HFFc6 (cell line): Measurements from ENCODE around the gene EPAS1. TPM values are rescaled to one million over a fixed set of nuclear protein-coding genes. Genes with fewer than 3 reads are reported as not detected.

Experiments
- DNase-seq: peaks from one replicate; pipeline ENCODE4 v3.0.0-alpha.2; 2018
- H3K27ac Mint-ChIP-seq: 2 replicates; pipeline ENCODE4 v1.8.0; 2020; ENCODE audit warnings: mild to moderate bottlenecking, mixed read lengths
- H3K27me3 Mint-ChIP-seq: 2 replicates; pipeline ENCODE4 v1.8.0; 2021; ENCODE audit warnings: mild to moderate bottlenecking, moderate library complexity, mixed read lengths; ENCODE audit not compliant: insufficient read depth
- H3K36me3 Mint-ChIP-seq: 2 replicates; pipeline ENCODE4 v1.8.0; 2021; ENCODE audit warnings: low read depth, mixed read lengths
- H3K4me1 Mint-ChIP-seq: 2 replicates; pipeline ENCODE4 v1.8.0; 2020; ENCODE audit warnings: low read depth, mixed read lengths
- H3K4me3 Mint-ChIP-seq: 2 replicates; pipeline ENCODE4 v1.8.0; 2020; ENCODE audit warnings: mild to moderate bottlenecking, moderate library complexity, mixed read lengths
- H3K9me3 Mint-ChIP-seq: 2 replicates; pipeline ENCODE4 v1.8.0; 2020; ENCODE audit warnings: mild to moderate bottlenecking, mixed read lengths
- CTCF ChIP-seq: fragments of 200-600 bp; sonication (generic); IDR thresholded peaks from 2 replicates; pipeline ENCODE4 v1.5.0; 2021; ENCODE audit warnings: antibody characterized with exemption, mild to moderate bottlenecking
- total RNA-seq, 6 experiments: library from RNA; stranded (reverse); fragmentation: NEBNext Ultra II Directional; extraction: Animal tissue kit (Norgen Biotek cat#: 25700); gene quantifications; 2 replicates in 1 of 6; 3 replicates in 5 of 6; pipeline ENCODE4 v1.2.3, GENCODE V29; 2021

EPAS1 gene
- total RNA-seq, 6 experiments from 2014 or later, result 93.5 to 115 (median 101) TPM

GRCh38 chr2:46284796-46285195, 12.4 kb upstream of the EPAS1 start:
- Mint-ChIP-seq H3K9me3 (no peaks in the 10 kb centered on the region), H3K27me3 (peaks cover 9% of the 10 kb centered on the region), H3K4me3 (no peak overlapping the region), H3K36me3 (no peaks in the 10 kb centered on the region), H3K4me1 (no peaks in the 10 kb centered on the region), H3K27ac (no peak overlapping the region)
- DNase-seq, result no peak
- no peak for TF ChIP-seq CTCF

- Mint-ChIP-seq H3K27ac (no peak overlapping the region), H3K4me1 (no peaks in the 10 kb centered on the region), H3K4me3 (no peak overlapping the region), H3K27me3 (peaks cover 9% of the 10 kb centered on the region), H3K36me3 (no peaks in the 10 kb centered on the region; the same call in 1 of the 2 replicates), H3K9me3 (no peaks in the 10 kb centered on the region)
- no peak for TF ChIP-seq CTCF
- DNase-seq, result no peak
Observed at GRCh38 chr2:46286715-46287114, 10.5 kb upstream of the EPAS1 start.

GRCh38 chr2:46290078-46290477, 7.1 kb upstream of the EPAS1 start:
- no peaks in the 10 kb centered on the region; the same call in 1 of the 2 replicates for H3K36me3 Mint-ChIP-seq
- TF ChIP-seq CTCF, result no peak
- no peak overlapping the region for H3K27ac Mint-ChIP-seq
- no peak for DNase-seq
- no peak overlapping the region for H3K4me3 Mint-ChIP-seq
- H3K27me3 Mint-ChIP-seq, result peaks cover 3% of the 10 kb centered on the region; the same call in 1 of the 2 replicates
- no peaks in the 10 kb centered on the region for H3K9me3 Mint-ChIP-seq
- no peaks in the 10 kb centered on the region for H3K4me1 Mint-ChIP-seq

GRCh38 chr2:46293466-46293865, 3.7 kb upstream of the EPAS1 start:
- TF ChIP-seq CTCF, result no peak
- H3K27ac Mint-ChIP-seq, result no peak overlapping the region

GRCh38 chr2:46294176-46294836, 2.9 kb upstream of the EPAS1 start:
- Mint-ChIP-seq H3K36me3 (no peaks in the 10 kb centered on the region; the same call in 1 of the 2 replicates), H3K4me3 (no peak overlapping the region), H3K27me3 (peaks cover 3% of the 10 kb centered on the region), H3K9me3 (no peaks in the 10 kb centered on the region), H3K27ac (no peak overlapping the region), H3K4me1 (peaks cover 4% of the 10 kb centered on the region)
- DNase-seq, result no peak
- TF ChIP-seq CTCF, result peak; percentile 69; the same call in 1 of the 2 replicates

More at GRCh38 chr2:46293466-46293865, 3.7 kb upstream of the EPAS1 start:
- Mint-ChIP-seq H3K9me3 (no peaks in the 10 kb centered on the region), H3K4me1 (no peaks in the 10 kb centered on the region), H3K27me3 (peaks cover 3% of the 10 kb centered on the region; the same call in 1 of the 2 replicates), H3K4me3 (no peak overlapping the region), H3K36me3 (no peaks in the 10 kb centered on the region; the same call in 1 of the 2 replicates)
- no peak for DNase-seq
